ENCODE data around the gene RAPGEF6.
"Not testable (repeated sequence)": the region's sequence is repeated elsewhere in the genome, so short reads cannot be mapped to it uniquely, and the experiment has no call there.

The RAPGEF6 gene

GRCh38 chr5:131413605-131414559, 221.1 kb downstream of the RAPGEF6 start:
- no peak for DNase-seq

- DNase-seq, result no peak
These were observed 227.9 kb downstream of the RAPGEF6 start for GRCh38 chr5:131406975-131407638.

- DNase-seq, result no peak
These were observed 229.0 kb downstream of the RAPGEF6 start for GRCh38 chr5:131406076-131406475.

GRCh38 chr5:131405674-131406073, 229.4 kb downstream of the RAPGEF6 start:
- no peak for DNase-seq

GRCh38 chr5:131400585-131400984, 234.4 kb downstream of the RAPGEF6 start:
- no peak for DNase-seq

- DNase-seq, result not testable (repeated sequence)
These were observed 236.0 kb downstream of the RAPGEF6 start for GRCh38 chr5:131399007-131399406.

GRCh38 chr5:131396630-131397273, 238.3 kb downstream of the RAPGEF6 start:
- no peak for DNase-seq

GRCh38 chr5:131396015-131396414, 239.0 kb downstream of the RAPGEF6 start:
- DNase-seq, result no peak

- no peak for DNase-seq
These were observed 240.9 kb downstream of the RAPGEF6 start for GRCh38 chr5:131394128-131394527.

GRCh38 chr5:131393498-131393968, 241.5 kb downstream of the RAPGEF6 start:
- no peak for DNase-seq

- no peak for DNase-seq
These were observed 242.4 kb downstream of the RAPGEF6 start for GRCh38 chr5:131392466-131393095.

GRCh38 chr5:131389869-131390265, 245.2 kb downstream of the RAPGEF6 start:
- no peak for DNase-seq

- no peak for DNase-seq
These were observed 245.7 kb downstream of the RAPGEF6 start for GRCh38 chr5:131389096-131389868.

GRCh38 chr5:131387255-131387654, 247.8 kb downstream of the RAPGEF6 start:
- DNase-seq, result no peak

- DNase-seq, result no peak
These were observed 248.2 kb downstream of the RAPGEF6 start for GRCh38 chr5:131386779-131387178.

- no peak for DNase-seq
These were observed 248.9 kb downstream of the RAPGEF6 start for GRCh38 chr5:131386124-131386523.

- no peak for DNase-seq
These were observed 250.3 kb downstream of the RAPGEF6 start for GRCh38 chr5:131384616-131385214.

- DNase-seq, result no peak
These were observed 250.9 kb downstream of the RAPGEF6 start for GRCh38 chr5:131384173-131384572.

GRCh38 chr5:131382407-131383395, 252.3 kb downstream of the RAPGEF6 start:
- peak; percentile 51 for DNase-seq

- no peak for DNase-seq
These were observed 253.3 kb downstream of the RAPGEF6 start for GRCh38 chr5:131381777-131382176.

Data from NCI-H446 treated with DMSO at 0.1 percent for 48 hours (cell line).